OCI-M2 (cell line): ENCODE data around the gene CTNND2.
"Not testable (repeated sequence)": the region's sequence is repeated elsewhere in the genome, so short reads cannot be mapped to it uniquely, and the experiment has no call there.

ENCODE experiments used
- DNase-seq: peaks from one replicate; lab custom pipeline; 2025; ENCODE audit not compliant: unreplicated experiment; lab: John Stamatoyannopoulos, UW

CTNND2 gene

GRCh38 chr5:11007269-11007870 lies 896.9 kb downstream of the CTNND2 start:
- no peak for DNase-seq

- not testable (repeated sequence) for DNase-seq
These were observed 899.7 kb downstream of the CTNND2 start for GRCh38 chr5:11004523-11004922.

- DNase-seq, result no peak
These were observed 903.5 kb downstream of the CTNND2 start for GRCh38 chr5:11000515-11001353.

- DNase-seq, result no peak
These were observed 904.5 kb downstream of the CTNND2 start for GRCh38 chr5:10999714-11000113.

- no peak for DNase-seq
These were observed 908.4 kb downstream of the CTNND2 start for GRCh38 chr5:10995891-10996290.

- DNase-seq, result no peak
These were observed 909.9 kb downstream of the CTNND2 start for GRCh38 chr5:10994091-10994986.

GRCh38 chr5:10990634-10991033 lies 913.6 kb downstream of the CTNND2 start:
- no peak for DNase-seq

GRCh38 chr5:10989577-10990263 lies 914.5 kb downstream of the CTNND2 start:
- no peak for DNase-seq

GRCh38 chr5:10988622-10989021 lies 915.6 kb downstream of the CTNND2 start:
- no peak for DNase-seq

- no peak for DNase-seq
These were observed 916.2 kb downstream of the CTNND2 start for GRCh38 chr5:10987925-10988504.

GRCh38 chr5:10987276-10987924 lies 916.8 kb downstream of the CTNND2 start:
- no peak for DNase-seq

- DNase-seq, result no peak
These were observed 918.5 kb downstream of the CTNND2 start for GRCh38 chr5:10985721-10986110.

GRCh38 chr5:10985091-10985720 lies 919.0 kb downstream of the CTNND2 start:
- no peak for DNase-seq

- DNase-seq, result no peak
These were observed 920.1 kb downstream of the CTNND2 start for GRCh38 chr5:10984021-10984715.

GRCh38 chr5:10982626-10983025 lies 921.6 kb downstream of the CTNND2 start:
- no peak for DNase-seq

GRCh38 chr5:10981932-10982331 lies 922.3 kb downstream of the CTNND2 start:
- no peak for DNase-seq

GRCh38 chr5:10977011-10977410 lies 927.2 kb downstream of the CTNND2 start:
- DNase-seq, result no peak

GRCh38 chr5:10975945-10976344 lies 928.3 kb downstream of the CTNND2 start:
- DNase-seq, result no peak

- DNase-seq, result no peak
These were observed 929.4 kb downstream of the CTNND2 start for GRCh38 chr5:10974850-10975249.
